ENCODE measurements around the gene MSH3. TPM values are rescaled to one million over a fixed set of nuclear protein-coding genes. Genes with fewer than 3 reads are reported as not detected.

MSH3 gene
- total RNA-seq, 1 donor from 2014 or later, result 13.0 TPM

DNA sequence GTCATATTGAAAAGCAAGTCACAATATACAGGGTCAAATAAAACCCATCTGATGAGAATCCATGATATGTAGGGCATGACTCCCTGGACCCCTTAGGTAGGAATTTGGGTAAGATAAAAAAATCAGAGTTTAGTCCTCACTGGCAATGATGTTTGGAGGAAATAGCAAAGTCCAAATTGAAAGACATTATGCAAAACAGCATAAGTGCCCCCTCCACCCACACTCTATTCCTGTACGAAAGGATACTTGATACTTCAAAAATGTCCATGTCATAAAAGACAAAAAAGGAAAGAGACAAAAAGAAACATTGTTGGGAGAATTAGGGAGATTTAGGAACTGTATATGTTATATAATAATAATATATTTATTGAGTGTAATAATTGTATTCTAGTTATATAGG is 209.7 kb downstream of the MSH3 start:
- no peak for DNase-seq (ENCODE audit: low spot score)
- H3K36me3 Mint-ChIP-seq (ENCODE audit: low read depth, unreplicated experiment), result no peaks in the 10 kb centered on the region
- peaks cover 28% of the 10 kb centered on the region for H3K4me1 Mint-ChIP-seq (ENCODE audit: unreplicated experiment)
- TF ChIP-seq CTCF (IDR thresholded peaks at IDR 0.05; ENCODE audit: unreplicated experiment), result no peak
- no peaks in the 10 kb centered on the region for H3K9me3 Mint-ChIP-seq (ENCODE audit: unreplicated experiment)
- no peaks in the 10 kb centered on the region for H3K27me3 Mint-ChIP-seq (ENCODE audit: unreplicated experiment)
- H3K4me3 Mint-ChIP-seq (ENCODE audit: unreplicated experiment), result no peak overlapping the region
- no peak overlapping the region for H3K27ac Mint-ChIP-seq (ENCODE audit: unreplicated experiment)

GRCh38 chr5:80864706-80865435 is 210.4 kb downstream of the MSH3 start:
- Mint-ChIP-seq H3K36me3 (ENCODE audit: low read depth, unreplicated experiment) (no peaks in the 10 kb centered on the region), H3K27ac (ENCODE audit: unreplicated experiment) (no peak overlapping the region), H3K4me1 (ENCODE audit: unreplicated experiment) (peaks cover 28% of the 10 kb centered on the region), H3K9me3 (ENCODE audit: unreplicated experiment) (no peaks in the 10 kb centered on the region), H3K27me3 (ENCODE audit: unreplicated experiment) (no peaks in the 10 kb centered on the region), H3K4me3 (ENCODE audit: unreplicated experiment) (no peak overlapping the region)
- TF ChIP-seq CTCF (IDR thresholded peaks at IDR 0.05; ENCODE audit: unreplicated experiment), result no peak
- no peak for DNase-seq (ENCODE audit: low spot score)

- H3K4me3 Mint-ChIP-seq (ENCODE audit: unreplicated experiment), result no peak overlapping the region
- TF ChIP-seq CTCF (IDR thresholded peaks at IDR 0.05; ENCODE audit: unreplicated experiment), result no peak
- no peak overlapping the region for H3K27ac Mint-ChIP-seq (ENCODE audit: unreplicated experiment)
- H3K36me3 Mint-ChIP-seq (ENCODE audit: low read depth, unreplicated experiment), result no peaks in the 10 kb centered on the region
- no peaks in the 10 kb centered on the region for H3K27me3 Mint-ChIP-seq (ENCODE audit: unreplicated experiment)
- peaks cover 30% of the 10 kb centered on the region for H3K4me1 Mint-ChIP-seq (ENCODE audit: unreplicated experiment)
- DNase-seq (ENCODE audit: low spot score), result no peak
- no peaks in the 10 kb centered on the region for H3K9me3 Mint-ChIP-seq (ENCODE audit: unreplicated experiment)
Measured at GRCh38 chr5:80865551-80865950, 211.1 kb downstream of the MSH3 start.

DNA sequence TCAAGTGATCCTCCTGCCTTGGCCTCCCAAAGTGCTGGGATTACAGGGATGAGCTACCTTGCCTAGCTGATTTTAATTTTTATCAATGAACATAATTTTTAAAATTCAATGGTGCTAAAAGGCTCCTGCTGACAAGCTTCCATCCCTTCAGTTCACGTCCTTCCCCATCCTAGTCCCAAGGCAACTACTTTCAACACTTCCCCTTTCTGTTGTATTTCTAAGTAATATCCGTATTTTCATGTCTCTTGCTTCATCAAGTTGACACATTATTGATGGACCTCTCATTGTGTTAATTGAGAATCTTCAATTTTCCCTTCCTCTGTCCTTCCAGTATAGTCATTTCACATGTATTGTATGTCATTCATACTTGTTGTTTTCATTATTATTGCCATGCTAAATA is 211.9 kb downstream of the MSH3 start:
- TF ChIP-seq CTCF (IDR thresholded peaks at IDR 0.05; ENCODE audit: unreplicated experiment), result no peak
- Mint-ChIP-seq H3K4me3 (ENCODE audit: unreplicated experiment) (peak overlapping the region; percentile 6), H3K36me3 (ENCODE audit: low read depth, unreplicated experiment) (no peaks in the 10 kb centered on the region), H3K27me3 (ENCODE audit: unreplicated experiment) (no peaks in the 10 kb centered on the region), H3K4me1 (ENCODE audit: unreplicated experiment) (peaks cover 28% of the 10 kb centered on the region), H3K9me3 (ENCODE audit: unreplicated experiment) (no peaks in the 10 kb centered on the region), H3K27ac (ENCODE audit: unreplicated experiment) (no peak overlapping the region)
- DNase-seq (ENCODE audit: low spot score), result no peak

DNA sequence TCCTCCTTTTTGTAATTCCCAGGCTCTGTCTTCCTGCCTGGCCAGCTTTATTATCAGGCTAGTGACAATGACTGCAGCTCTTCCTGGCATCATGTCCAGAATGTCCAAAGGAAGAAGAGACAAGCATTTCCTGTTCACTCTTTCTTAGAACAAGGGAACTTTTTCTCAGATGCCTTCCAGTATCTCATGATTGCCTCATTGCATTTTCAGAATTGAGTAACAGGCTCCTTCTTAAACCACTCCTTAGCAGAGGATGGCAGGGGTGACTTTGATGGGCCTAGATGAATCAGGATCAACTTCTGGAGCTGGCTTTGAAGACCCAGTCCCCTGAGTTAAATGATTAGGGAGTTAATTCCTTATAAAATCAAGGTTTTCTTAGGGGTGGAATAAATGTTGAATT is 212.8 kb downstream of the MSH3 start:
- Mint-ChIP-seq H3K27me3 (ENCODE audit: unreplicated experiment) (no peaks in the 10 kb centered on the region), H3K4me1 (ENCODE audit: unreplicated experiment) (peaks cover 28% of the 10 kb centered on the region), H3K9me3 (ENCODE audit: unreplicated experiment) (no peaks in the 10 kb centered on the region), H3K4me3 (ENCODE audit: unreplicated experiment) (no peak overlapping the region), H3K27ac (ENCODE audit: unreplicated experiment) (peak overlapping the region; percentile 39), H3K36me3 (ENCODE audit: low read depth, unreplicated experiment) (no peaks in the 10 kb centered on the region)
- no peak for DNase-seq (ENCODE audit: low spot score)
- no peak for TF ChIP-seq CTCF (IDR thresholded peaks at IDR 0.05; ENCODE audit: unreplicated experiment)
